Calu3 (cell line): Measurements from ENCODE around the gene EHBP1. TPM values are rescaled to one million over a fixed set of nuclear protein-coding genes. Genes with fewer than 3 reads are reported as not detected.

ENCODE experiments used
- BruUV-seq: library from RNA; stranded (reverse); fragments of 400-500 nt; replicated peaks from 2 replicates; lab custom pipeline; 2021; lab: Mats Ljungman, UMichigan
- CTCF ChIA-PET: fragments of 300-600 bp; sonication (Branson Sonifier 250); formaldehyde crosslinking; loops from one replicate; lab custom pipeline; 2022; ENCODE audit warnings: antibody characterized with exemption; lab: Charles Lee
- DNase-seq: peaks from one replicate; pipeline ENCODE4 v3.0.0; 2022
- H3K27ac Mint-ChIP-seq: one replicate; pipeline ENCODE4 v1.8.0; 2022; ENCODE audit warnings: mixed read lengths; ENCODE audit not compliant: unreplicated experiment
- H3K27me3 Mint-ChIP-seq: one replicate; pipeline ENCODE4 v1.8.0; 2022; ENCODE audit warnings: mixed read lengths; ENCODE audit not compliant: unreplicated experiment
- H3K36me3 Mint-ChIP-seq: one replicate; pipeline ENCODE4 v1.8.0; 2022; ENCODE audit warnings: mild to moderate bottlenecking, moderate library complexity, mixed read lengths; ENCODE audit not compliant: insufficient read depth, unreplicated experiment
- H3K4me1 Mint-ChIP-seq: one replicate; pipeline ENCODE4 v1.8.0; 2022; ENCODE audit warnings: mild to moderate bottlenecking, low read depth, mixed read lengths; ENCODE audit not compliant: unreplicated experiment
- H3K4me3 Mint-ChIP-seq: one replicate; pipeline ENCODE4 v1.8.0; 2022; ENCODE audit warnings: mild to moderate bottlenecking, low read depth, moderate library complexity, mixed read lengths; ENCODE audit not compliant: unreplicated experiment
- H3K9me3 Mint-ChIP-seq: one replicate; pipeline ENCODE4 v1.8.0; 2022; ENCODE audit warnings: low read depth, mixed read lengths; ENCODE audit not compliant: unreplicated experiment
- CTCF ChIP-seq: fragments of 200-600 bp; IDR thresholded peaks from one replicate; pipeline ENCODE4 v1.8.0; 2022; ENCODE audit warnings: antibody characterized with exemption; ENCODE audit not compliant: unreplicated experiment
- intact Hi-C: fragments of 100-400 bp; cut with micrococcal nuclease; formaldehyde crosslinking; loops from one replicate; pipeline ENCODE4 v1.10.0; 2022; ENCODE audit not compliant: unreplicated experiment
- total RNA-seq: library from RNA; stranded (reverse); gene quantifications from 2 replicates; pipeline ENCODE4 v1.2.3, GENCODE V29; 2022

Gene EHBP1
- total RNA-seq, 1 experiment from 2014 or later = 82.9 TPM

GRCh38 chr2:62856228-62857040 is 150.9 kb downstream of the EHBP1 start:
- intact Hi-C loops = no loop called here
- TF ChIP-seq CTCF = no peak
- BruUV-seq = no TSS peak
- Mint-ChIP-seq H3K27ac (no peak overlapping the region), H3K36me3 (peaks cover 13% of the 10 kb centered on the region), H3K4me1 (no peaks in the 10 kb centered on the region), H3K4me3 (no peak overlapping the region), H3K9me3 (no peaks in the 10 kb centered on the region), H3K27me3 (no peaks in the 10 kb centered on the region)
- CTCF ChIA-PET = no interaction called here
- DNase-seq = no peak

GRCh38 chr2:62857139-62857931 is 151.8 kb downstream of the EHBP1 start:
- CTCF ChIA-PET = no interaction called here
- intact Hi-C loops = no loop called here
- Mint-ChIP-seq H3K9me3 (no peaks in the 10 kb centered on the region), H3K36me3 (peaks cover 16% of the 10 kb centered on the region), H3K27ac (no peak overlapping the region), H3K4me3 (no peak overlapping the region), H3K4me1 (no peaks in the 10 kb centered on the region), H3K27me3 (no peaks in the 10 kb centered on the region)
- no TSS peak for BruUV-seq
- no peak for TF ChIP-seq CTCF
- no peak for DNase-seq

GRCh38 chr2:62858231-62858832 is 152.8 kb downstream of the EHBP1 start:
- no peak for TF ChIP-seq CTCF
- no peak overlapping the region for H3K4me3 Mint-ChIP-seq
- no peak overlapping the region for H3K27ac Mint-ChIP-seq
- no TSS peak for BruUV-seq
- DNase-seq = no peak
- no peaks in the 10 kb centered on the region for H3K9me3 Mint-ChIP-seq
- intact Hi-C loops = no loop called here
- H3K4me1 Mint-ChIP-seq = no peaks in the 10 kb centered on the region
- no peaks in the 10 kb centered on the region for H3K27me3 Mint-ChIP-seq
- CTCF ChIA-PET = no interaction called here
- peaks cover 15% of the 10 kb centered on the region for H3K36me3 Mint-ChIP-seq

- H3K27me3 Mint-ChIP-seq = no peaks in the 10 kb centered on the region
- H3K27ac Mint-ChIP-seq = no peak overlapping the region
Observed at GRCh38 chr2:62868947-62869346, 163.4 kb downstream of the EHBP1 start.

More at GRCh38 chr2:62868947-62869346, 163.4 kb downstream of the EHBP1 start:
- no peak for TF ChIP-seq CTCF
- intact Hi-C loops = no loop called here
- DNase-seq = no peak
- BruUV-seq = no TSS peak
- CTCF ChIA-PET = no interaction called here
- H3K9me3 Mint-ChIP-seq = peaks cover 6% of the 10 kb centered on the region
- H3K4me1 Mint-ChIP-seq = peaks cover 9% of the 10 kb centered on the region
- H3K36me3 Mint-ChIP-seq = peaks cover 11% of the 10 kb centered on the region
- no peak overlapping the region for H3K4me3 Mint-ChIP-seq
